Uterus (tissue), 2 donors: ENCODE data around the gene SLIT3.

Experiments
- POLR2A ChIP-seq, 2 donors: fragments of 450-650 bp; IDR thresholded peaks; one replicate each; pipeline ENCODE4 v1.6.1; 2016; ENCODE audit warnings: antibody characterized with exemption in 2 of 2, mild to moderate bottlenecking in 1 of 2, moderate library complexity in 1 of 2
- TF ChIP-seq, protein P1 (sequence below), 4 experiments: fragments of 200-600 bp in 2 of 4; fragments of 450-650 bp in 2 of 4; sonication (generic) in 2 of 4; IDR thresholded peaks; one replicate each; pipeline ENCODE4 v1.5.1; 2016 to 2019; ENCODE audit warnings: antibody characterized with exemption in 4 of 4, mild to moderate bottlenecking in 2 of 4, moderate library complexity in 1 of 4

DNA sequence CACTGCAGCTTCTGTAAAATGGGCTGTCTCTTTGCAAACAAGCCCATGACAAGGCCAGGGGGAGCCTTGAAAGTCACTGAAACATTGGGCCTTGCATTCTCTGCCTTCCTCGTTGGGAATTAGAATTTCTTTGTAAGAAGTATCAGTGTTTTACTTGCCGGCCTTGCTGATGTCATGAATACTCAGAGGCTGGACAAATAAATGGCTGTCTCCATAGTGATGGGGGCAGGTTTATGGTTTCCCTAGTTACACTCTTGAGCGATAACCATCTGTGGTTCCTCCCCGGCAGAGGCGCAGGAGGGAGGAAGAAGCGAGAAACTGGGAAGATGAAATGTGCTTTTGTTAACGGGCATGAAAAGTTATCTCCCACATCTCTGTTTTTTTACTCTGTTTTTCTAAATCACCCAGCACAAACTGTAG is 449.0 kb downstream of the SLIT3 start:
- TF ChIP-seq, protein P1, sequence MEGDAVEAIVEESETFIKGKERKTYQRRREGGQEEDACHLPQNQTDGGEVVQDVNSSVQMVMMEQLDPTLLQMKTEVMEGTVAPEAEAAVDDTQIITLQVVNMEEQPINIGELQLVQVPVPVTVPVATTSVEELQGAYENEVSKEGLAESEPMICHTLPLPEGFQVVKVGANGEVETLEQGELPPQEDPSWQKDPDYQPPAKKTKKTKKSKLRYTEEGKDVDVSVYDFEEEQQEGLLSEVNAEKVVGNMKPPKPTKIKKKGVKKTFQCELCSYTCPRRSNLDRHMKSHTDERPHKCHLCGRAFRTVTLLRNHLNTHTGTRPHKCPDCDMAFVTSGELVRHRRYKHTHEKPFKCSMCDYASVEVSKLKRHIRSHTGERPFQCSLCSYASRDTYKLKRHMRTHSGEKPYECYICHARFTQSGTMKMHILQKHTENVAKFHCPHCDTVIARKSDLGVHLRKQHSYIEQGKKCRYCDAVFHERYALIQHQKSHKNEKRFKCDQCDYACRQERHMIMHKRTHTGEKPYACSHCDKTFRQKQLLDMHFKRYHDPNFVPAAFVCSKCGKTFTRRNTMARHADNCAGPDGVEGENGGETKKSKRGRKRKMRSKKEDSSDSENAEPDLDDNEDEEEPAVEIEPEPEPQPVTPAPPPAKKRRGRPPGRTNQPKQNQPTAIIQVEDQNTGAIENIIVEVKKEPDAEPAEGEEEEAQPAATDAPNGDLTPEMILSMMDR (IDR thresholded peaks at IDR 0.05) = no peak
- no peak for TF ChIP-seq POLR2A (IDR thresholded peaks at IDR 0.05)
